Renal cortical epithelial cell (primary cell): ENCODE results near the gene NCOA4. TPM values are rescaled to one million over a fixed set of nuclear protein-coding genes. Genes with fewer than 3 reads are reported as not detected.
"Not testable (repeated sequence)": the region's sequence is repeated elsewhere in the genome, so short reads cannot be mapped to it uniquely, and the experiment has no call there.

Experiments used
- DNase-seq: peaks from one replicate; pipeline ENCODE4 v3.0.0-alpha.2; 2011; ENCODE audit warnings: low read depth
- total RNA-seq: library from RNA; depleted of rRNA; stranded (reverse); fragments of >200 nt; gene quantifications from 2 replicates; pipeline ENCODE4 v1.2.3, GENCODE V29; 2014

The NCOA4 gene
- total RNA-seq, 1 donor from 2014 or later = 272 TPM

DNA sequence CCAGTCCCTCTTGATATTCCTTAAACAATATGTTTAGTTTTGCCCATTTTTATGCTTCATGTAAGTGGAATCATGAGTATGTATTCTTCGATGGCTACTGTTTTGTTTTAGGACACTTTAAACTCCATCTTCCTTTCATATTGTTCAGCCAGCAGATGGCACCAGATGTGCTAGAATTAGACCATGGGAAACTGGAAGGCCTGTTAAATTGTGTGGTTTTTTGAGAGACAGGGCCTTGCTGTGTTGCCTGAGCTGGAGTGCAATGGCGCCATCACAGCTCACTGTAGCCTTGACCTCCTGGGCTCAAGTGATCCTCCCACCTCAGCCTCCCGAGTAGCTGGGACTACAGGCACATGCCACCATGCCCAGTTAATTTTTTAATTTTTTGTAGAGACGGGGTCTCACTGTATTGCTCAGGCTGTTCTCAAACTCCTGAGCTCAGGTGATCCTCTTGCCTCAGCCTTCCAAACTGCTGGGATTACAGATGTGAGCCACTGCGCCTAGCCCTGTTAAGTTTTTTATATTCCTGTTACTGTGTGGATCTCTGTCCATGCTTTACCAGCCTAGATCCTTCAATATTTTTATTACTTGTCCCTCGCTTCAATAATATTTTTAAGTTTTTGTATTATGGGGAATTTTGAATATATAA, 46.8 kb downstream of the NCOA4 start:
- DNase-seq = peak; percentile 63

DNA sequence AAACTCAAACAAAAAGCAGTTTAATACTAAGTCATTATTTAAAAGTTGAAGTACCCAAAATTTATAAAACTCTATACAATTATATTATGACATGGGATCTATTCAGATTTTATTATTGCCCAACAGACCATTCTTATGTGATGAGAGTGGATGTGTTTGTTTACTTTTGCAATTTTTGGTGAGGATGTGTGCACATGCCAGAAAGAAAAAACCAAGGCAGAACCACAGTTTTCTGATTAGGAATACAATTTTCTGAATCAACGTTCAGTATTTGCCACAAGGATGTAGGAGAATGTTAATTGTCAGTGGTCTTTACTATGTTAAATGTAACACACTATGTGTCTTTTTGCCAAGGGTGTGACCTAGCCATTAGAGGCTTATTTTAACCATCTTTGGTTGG, 49.1 kb downstream of the NCOA4 start:
- not testable (repeated sequence) for DNase-seq

DNA sequence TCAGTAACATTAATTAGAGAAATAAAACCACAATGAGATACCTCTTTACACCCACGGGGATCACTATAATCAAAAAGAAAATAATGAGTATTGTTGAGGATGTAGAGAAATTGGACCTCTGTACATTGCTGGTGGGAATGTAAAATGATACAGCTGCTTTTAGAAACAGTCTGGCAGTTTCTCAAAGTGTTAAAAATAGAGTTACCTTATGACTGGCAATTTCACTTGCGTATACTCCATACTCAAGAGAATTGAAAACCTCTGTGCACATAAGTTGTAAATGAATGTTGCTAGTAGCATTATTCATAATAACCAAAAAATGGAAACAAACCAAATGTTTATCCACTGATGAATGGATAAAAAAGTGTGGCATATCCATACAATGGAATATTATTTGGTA, 51.9 kb downstream of the NCOA4 start:
- DNase-seq = not testable (repeated sequence)

DNA sequence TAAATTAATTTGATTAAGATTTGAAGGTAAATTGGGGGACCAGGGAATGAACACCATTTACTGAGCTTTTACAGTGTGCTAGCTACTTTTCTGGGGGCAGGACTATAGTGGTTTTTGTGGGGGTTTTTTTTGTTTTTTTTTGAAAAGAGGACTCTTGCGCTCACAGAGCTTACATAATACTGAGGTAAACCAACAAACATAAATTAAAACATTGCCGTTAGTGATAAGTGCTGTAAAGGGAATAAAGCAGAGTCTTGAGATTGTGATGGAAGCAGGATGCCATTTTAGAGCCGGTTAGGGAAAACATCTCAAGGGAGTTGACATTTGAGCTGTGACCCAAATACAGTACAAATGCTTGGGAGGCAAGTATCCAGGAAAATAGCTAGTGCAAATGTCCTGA, 56.4 kb downstream of the NCOA4 start:
- not testable (repeated sequence) for DNase-seq

DNA sequence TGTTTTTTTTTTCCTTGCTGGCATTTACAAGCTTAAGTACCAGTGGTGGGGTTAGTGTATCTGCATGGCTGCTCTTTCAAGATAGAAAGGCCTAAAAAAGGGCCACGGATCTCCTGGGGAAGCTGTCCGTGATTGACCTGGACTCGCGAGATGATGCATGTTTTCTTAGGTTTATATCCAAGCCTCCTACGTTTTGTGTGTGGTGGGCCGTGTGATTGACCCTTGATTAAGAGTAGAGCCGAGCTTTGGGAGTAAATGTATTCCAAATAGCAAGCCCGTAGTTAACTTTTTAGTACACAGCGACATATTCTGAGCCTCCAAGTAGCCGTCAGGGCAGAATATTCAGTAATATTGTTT, 57.6 kb downstream of the NCOA4 start:
- peak; percentile 21 for DNase-seq

DNA sequence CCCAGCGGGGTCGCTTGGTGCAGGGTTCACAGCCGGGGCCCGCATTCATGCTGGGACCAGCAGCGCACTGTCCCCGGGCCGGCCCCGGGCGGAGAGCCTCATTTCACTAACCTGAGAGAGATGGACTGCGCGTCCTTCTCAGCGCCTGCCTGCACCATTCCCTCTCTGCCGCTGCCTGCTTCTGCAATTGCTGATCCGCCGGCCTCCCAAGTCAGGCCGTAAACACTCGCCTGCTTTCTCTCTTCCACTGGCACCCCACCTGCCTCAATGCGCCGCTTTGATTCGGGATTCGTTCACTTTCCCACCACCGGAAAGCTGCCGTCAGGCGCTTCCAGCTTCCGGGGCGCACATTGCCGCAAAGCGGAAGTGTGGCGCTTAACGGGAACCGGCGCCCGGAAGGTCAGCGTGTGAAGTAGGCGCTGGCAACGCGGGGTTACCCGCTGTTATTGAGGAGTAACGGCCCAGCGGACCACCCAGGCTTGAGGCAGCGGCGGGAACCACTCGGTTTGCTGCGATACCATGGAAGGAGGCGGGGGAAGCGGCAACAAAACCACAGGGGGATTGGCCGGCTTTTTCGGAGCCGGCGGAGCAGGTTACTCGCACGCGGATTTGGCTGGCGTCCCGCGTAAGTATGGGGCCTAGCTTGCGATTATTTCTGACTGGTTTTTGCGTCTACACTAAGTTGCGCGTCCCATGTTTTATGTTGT, 58.2 kb downstream of the NCOA4 start, which contains the start of gene TIMM23:
TIMM23 (plus strand) TSS at position 384 of the 707 bp plus-strand sequence; CDS start at position 520, 136 bp downstream.
- DNase-seq = peak; percentile 65

DNA sequence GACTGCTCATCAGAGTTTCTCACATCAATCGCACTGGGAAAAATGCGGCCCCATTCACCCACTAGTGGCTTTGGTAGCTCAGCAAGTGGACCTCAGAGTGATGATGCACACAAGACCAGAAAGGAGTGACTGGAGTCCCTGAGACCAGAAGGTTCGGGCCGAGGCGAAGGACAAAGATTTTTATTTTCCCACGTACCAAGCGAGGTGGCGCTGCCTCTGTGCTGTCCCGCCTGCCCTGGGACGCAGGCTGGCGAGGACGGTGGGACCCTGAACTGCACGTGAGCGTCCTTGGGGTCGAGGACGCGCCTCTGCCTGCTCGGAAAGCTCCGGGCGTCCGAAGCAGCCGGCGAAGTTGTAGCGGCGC, 58.7 kb downstream of the NCOA4 start:
- DNase-seq = not testable (repeated sequence)

DNA sequence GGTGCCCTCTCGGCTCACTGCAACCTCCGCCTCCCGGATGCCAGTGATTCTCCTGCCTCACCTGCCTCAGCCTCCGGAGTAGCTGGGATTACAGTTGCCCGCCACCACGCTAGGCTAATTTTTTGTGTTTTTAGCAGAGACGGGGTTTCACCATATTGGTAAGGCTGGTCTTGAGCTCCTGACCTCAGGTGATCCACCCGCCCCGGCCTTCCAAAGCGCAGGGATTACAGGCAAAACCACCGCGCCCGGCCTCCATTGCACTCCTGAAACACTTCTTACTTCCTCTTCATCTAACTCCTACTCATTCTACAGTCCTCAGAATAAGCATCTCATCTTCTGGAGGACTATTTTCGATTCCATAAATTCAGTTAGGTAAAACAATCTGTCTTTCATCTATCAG, 59.4 kb downstream of the NCOA4 start:
- DNase-seq = not testable (repeated sequence)

DNA sequence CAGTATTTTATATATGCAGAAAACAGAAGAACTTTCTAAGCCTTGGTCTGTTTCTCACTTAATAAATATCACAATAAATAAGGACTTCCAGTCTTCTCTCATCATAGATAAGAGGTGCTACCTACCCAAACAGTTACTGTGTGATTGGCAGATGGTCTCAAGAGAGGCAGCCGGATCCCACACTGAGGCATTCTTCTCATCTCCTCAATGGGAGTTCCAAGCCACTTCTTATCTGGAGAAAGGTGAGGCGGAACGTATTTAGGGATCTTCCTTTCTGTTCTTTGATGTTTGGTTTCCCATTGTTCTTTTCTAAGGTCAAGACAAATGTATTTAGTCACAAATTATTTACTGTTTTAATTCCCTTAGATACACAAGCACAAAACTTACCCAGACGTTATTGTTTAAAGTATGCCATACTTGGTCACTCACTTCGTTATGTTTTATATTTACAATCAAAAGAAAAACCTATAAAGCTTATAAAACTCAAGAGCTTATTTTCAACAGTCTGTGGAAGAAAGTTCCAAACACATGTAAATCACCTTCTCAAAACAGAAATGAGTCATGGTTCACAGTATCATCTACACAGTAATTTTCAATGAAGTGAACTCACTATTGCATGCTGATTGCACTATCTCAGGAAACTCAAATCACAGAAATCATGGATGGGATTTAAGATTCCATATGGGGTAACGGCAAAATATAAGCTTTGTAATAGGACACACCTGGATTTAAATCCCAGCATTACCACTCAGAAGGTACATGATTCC, 67.6 kb downstream of the NCOA4 start:
- DNase-seq = not testable (repeated sequence)

DNA sequence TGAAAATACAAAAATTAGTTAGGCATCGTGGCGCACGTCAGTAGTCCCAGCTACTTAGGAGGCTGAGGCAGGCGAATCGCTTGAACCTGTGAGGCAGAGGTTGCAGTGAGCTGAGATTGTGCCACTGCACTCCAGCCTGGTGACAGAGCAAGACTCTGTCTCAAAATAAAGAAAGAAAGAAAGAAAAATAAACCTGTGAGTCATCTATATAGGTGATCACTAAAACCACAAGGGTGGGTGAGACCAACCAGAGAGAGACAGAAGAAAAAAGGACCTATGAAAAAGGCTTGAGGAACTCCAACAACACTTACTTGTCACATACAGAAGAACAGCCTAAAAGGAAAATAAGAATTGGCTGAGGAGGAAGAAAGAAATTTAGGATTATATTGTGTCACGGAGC, 72.5 kb downstream of the NCOA4 start:
- DNase-seq = not testable (repeated sequence)

DNA sequence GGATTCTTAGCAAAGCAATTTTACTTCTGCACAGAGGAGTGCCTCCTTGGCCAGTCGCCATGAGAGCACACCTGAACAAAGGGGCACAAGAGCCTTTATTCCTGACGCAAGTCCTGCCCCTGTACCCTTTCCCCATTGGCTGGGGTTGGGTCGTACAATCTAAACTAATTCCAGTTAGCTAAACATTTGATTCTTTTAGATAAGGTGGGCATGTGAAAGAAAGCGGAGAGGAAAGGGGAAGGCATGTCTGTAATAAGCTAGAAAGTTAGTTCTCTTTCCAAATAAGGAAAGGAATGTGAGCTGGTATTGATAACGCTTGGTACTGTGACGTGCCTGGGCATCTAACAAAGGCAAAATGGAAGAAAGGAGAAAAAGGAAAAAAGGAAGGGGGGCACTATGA, 73.8 kb downstream of the NCOA4 start:
- not testable (repeated sequence) for DNase-seq

Other genes starting within 250 kb of the NCOA4 start
- gene AGAP4, start 183.1 kb downstream of the NCOA4 start, total RNA-seq = 0.35 and 5.9 TPM in 2 replicates
- gene TIMM23, start 58.1 kb downstream of the NCOA4 start, total RNA-seq = 91.4 and 120 TPM in 2 replicates
- not detected in 2 replicates for gene MSMB, start 15.6 kb upstream of the NCOA4 start, total RNA-seq